Subcutaneous preadipocyte (primary cell): ENCODE results near the gene TOMM40L. TPM values are rescaled to one million over a fixed set of nuclear protein-coding genes. Genes with fewer than 3 reads are reported as not detected.

Experiments used
- total RNA-seq: library from RNA; depleted of rRNA; stranded (reverse); fragments of >200 nt; gene quantifications from 2 replicates; pipeline ENCODE4 v1.2.3, GENCODE V29; 2012

Gene TOMM40L
- 8.5 and 10.4 TPM in 2 replicates for total RNA-seq

GRCh38 chr1:161225534-161226319 lies at the start of gene TOMM40L:
TOMM40L (plus strand) TSS chr1:161226060; CDS start chr1:161226490, 430 bp downstream.

DNA sequence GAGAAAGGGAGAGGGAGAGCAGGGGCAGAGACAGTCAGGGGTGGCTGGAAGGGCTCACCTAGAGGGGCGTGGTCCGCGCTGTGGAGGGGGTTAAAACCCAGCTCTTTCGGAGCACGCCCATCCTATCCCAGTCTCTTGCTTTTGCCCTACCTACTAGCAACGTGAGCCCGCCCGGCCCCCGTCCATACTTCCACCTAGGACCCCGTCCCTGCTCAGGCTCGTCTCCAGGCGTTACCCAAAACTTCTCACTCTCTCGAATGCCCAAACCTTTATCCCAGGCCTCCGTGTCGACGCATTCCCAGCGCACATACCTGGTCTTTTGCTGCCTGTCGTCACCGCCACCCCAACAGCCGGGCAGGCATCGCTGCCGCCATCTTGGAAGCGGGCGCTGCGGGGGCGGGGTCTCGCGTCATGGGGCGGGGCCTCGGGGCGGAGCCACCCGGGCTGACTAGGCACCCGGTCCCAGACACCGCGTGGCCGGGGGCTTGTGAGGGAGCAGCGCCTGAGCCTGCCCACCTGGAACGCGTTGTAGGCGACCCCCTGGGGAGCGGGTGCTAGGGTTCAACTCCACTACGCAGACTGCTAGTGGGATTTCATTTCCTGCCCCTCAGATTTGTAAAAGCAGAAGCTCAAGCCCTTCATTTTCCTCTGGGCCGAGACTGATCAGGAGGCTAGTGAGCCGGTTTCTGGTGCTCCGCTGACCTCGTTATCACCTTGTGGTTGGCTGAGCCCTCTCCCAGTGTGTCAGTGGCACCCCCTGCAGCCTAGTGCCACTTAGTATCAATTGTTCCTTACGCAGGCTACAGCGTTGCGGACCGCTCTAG lies 48.5 kb upstream of the TOMM40L start, which contains the start of gene B4GALT3:
Gene B4GALT3 (minus strand): TSS at position 396 of the 824 bp plus-strand sequence. CDS start 1,447 bp downstream, outside the sequence.

DNA sequence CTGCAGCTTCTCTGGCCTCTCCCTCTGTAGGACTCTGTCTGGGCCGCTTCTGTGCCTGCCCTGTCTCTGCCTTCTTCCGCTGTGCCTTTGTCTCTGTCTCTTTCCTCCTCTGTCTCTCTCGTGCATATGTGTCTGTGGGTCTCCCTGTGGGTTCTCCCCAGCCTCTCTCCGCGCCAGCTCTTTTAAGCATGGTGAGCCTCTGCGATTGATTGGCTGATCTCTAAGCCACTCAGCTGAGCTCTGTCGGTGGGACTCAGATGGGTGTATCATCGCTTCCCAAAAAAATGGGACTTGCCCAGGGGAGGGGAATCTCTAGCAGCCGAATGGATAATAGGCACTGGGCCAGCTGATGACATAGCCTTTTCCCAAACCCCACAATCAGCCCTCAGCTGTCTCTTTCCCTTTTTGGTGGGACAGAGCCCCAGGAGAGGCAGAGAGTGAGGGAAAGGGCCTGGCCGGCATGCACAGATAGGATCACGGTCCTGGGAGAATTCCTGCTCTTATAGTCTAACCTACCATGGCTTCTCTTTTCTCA lies 26.9 kb upstream of the TOMM40L start, which contains the start of gene ADAMTS4:
Gene ADAMTS4 (minus strand): TSS at position 158 of the 535 bp plus-strand sequence. CDS start 427 bp downstream, outside the sequence.

DNA sequence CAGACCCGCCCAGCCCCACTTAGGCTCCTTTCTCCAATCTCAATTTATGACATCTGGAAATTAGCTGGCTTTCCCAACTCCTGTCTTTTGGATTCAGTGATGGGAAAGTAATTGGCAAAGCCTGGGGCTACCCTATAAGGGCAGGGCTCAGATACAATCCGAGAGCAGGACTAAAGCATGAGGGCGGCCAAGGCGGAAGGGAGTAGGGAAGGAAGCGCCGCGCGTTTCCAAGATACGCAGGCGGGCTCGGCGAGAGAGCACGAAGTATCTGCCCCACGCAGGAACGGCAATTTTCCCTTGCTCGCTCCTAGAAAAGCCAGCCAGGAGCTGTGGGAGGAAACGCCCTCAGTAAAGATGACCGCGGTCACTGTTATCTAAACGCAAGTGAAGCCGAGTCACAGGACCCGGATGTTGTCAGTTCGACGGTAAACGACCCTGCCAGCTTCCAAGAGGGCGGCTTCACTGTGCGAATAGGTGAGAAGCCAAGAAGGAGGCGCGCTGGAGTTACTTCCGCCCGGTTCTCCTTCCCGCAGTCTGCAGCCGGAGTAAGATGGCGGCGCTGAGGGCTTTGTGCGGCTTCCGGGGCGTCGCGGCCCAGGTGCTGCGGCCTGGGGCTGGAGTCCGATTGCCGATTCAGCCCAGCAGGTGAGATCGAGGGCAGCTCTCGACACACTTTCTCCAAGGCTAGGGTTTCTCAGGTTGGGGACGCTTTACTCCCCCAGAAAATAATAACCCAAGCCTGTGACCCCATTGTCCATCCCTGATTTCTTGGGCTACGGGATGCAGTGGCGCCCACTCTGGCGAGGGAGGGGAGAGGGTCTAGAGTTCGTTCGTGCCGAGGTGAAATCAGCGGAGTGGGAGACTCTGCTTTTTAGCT lies 23.8 kb upstream of the TOMM40L start, which contains the start of gene NDUFS2:
Gene NDUFS2 (plus strand): TSS at position 532 of the 877 bp plus-strand sequence. CDS start 19 bp downstream, at position 551.

DNA sequence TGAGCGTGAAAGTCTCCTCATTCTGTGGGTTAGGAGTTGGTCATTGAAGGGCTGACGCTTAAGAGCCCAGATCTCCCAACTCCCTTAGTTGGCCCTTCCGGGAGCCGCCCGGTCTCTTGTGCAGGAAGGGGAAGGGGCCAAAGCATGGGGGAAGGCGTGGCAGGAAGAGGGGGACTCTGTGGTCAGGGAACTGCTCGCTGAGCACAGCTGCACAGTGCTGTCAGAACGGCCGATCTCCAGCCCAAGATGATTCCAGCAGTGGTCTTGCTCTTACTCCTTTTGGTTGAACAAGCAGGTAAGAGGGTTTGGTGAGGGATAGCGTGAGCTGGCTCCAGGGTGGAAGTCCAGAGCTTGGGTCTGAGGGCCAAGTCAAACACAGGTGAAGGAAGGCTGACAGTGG lies 10.8 kb upstream of the TOMM40L start, which contains the start of gene FCER1G:
Gene FCER1G (plus strand): TSS at position 220 of the 400 bp plus-strand sequence. CDS start 27 bp downstream, at position 247.

GRCh38 chr1:161238039-161238473 lies 12.2 kb downstream of the TOMM40L start, which contains the start of gene NR1I3:
NR1I3 (minus strand) TSS chr1:161238203; CDS start chr1:161236565, 1,638 bp downstream.

DNA sequence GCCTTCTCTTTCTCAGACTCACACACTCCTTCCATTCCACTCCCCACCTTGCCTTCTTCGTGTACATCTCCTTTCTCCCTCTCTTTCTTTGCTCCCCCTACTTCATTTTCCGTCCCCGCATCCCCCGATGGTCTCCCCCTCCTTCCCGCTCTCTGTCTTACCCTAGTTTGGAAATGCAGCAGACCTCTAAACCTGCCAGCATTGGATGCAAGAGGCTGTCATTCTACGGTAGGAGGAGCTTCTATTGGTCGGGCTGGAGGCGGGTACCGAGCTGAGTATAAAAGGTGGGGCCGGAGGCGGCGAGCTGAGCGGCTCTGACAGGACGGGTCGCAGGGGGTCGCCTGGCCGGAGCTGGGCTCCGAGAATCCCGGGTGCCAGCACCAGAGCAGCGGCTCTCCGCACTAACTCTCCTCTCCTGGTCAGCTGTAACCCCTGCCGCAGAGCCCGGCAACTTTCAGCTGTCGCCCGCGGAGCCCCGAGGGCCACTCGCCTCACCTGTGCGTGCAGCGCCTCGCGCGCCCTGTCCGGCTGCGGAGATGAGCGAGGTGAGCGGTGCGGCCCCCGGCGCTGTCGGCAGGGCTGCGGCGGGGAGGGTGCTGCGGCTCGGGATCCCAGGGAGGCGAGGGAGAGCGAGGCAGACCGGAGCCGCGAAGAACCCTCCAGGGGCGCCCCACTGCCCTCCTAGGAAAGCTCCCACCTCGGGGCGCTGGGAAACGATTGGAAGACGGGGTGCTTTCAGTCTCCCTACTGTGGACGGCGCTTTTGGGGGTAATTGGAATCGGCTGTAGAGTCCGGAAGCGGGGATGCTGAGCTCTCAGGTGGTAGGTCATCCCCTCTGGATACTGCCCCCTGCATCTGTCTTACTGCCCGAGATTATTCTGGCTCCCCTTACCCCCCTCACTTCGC lies 32.8 kb downstream of the TOMM40L start, which contains the start of gene PCP4L1:
Gene PCP4L1 (plus strand): TSS at position 307 of the 906 bp plus-strand sequence. CDS start 230 bp downstream, at position 537.

Other genes starting within 250 kb of the TOMM40L start
- gene F11R, start 204.9 kb upstream of the TOMM40L start, total RNA-seq = under 0.01 and 0.20 TPM in 2 replicates
- 0.39 and 0.73 TPM in 2 replicates for gene TSTD1, start 187.1 kb upstream of the TOMM40L start, total RNA-seq
- 43.7 and 44.0 TPM in 2 replicates for gene USF1, start 180.1 kb upstream of the TOMM40L start, total RNA-seq
- not detected in 2 replicates for gene ARHGAP30, start 156.2 kb upstream of the TOMM40L start, total RNA-seq
- gene NECTIN4, start 136.5 kb upstream of the TOMM40L start, total RNA-seq = 0.20 TPM in 1 of 2 replicates, not detected in the other
- gene KLHDC9, start 127.7 kb upstream of the TOMM40L start, total RNA-seq = 0.20 and 0.73 TPM in 2 replicates
- 16.0 and 25.4 TPM in 2 replicates for gene PFDN2, start 108.0 kb upstream of the TOMM40L start, total RNA-seq
- gene NIT1, start 108.0 kb upstream of the TOMM40L start, total RNA-seq = 17.3 and 19.5 TPM in 2 replicates
- 23.3 and 27.2 TPM in 2 replicates for gene DEDD, start 93.4 kb upstream of the TOMM40L start, total RNA-seq
- 42.8 and 63.6 TPM in 2 replicates for gene UFC1, start 72.1 kb upstream of the TOMM40L start, total RNA-seq
- 8.1 and 8.6 TPM in 2 replicates for gene USP21, start 66.6 kb upstream of the TOMM40L start, total RNA-seq
- gene PPOX, start 59.6 kb upstream of the TOMM40L start, total RNA-seq = 8.8 and 10.8 TPM in 2 replicates
- gene B4GALT3, start 48.6 kb upstream of the TOMM40L start, total RNA-seq = 12.1 and 20.3 TPM in 2 replicates
- gene ADAMTS4, start 27.0 kb upstream of the TOMM40L start, total RNA-seq = 1.8 and 2.9 TPM in 2 replicates
- 98.5 and 108 TPM in 2 replicates for gene NDUFS2, start 23.7 kb upstream of the TOMM40L start, total RNA-seq
- gene FCER1G, start 10.8 kb upstream of the TOMM40L start, total RNA-seq = 0.59 TPM in 1 of 2 replicates, not detected in the other
- gene APOA2, start 2.4 kb upstream of the TOMM40L start, total RNA-seq = not detected in 2 replicates
- gene NR1I3, start 12.1 kb downstream of the TOMM40L start, total RNA-seq = not detected in 2 replicates
- not detected in 2 replicates for gene PCP4L1, start 32.7 kb downstream of the TOMM40L start, total RNA-seq
- 1.8 and 2.9 TPM in 2 replicates for gene MPZ, start 83.9 kb downstream of the TOMM40L start, total RNA-seq
- gene SDHC, start 88.3 kb downstream of the TOMM40L start, total RNA-seq = 23.7 and 27.2 TPM in 2 replicates
- not detected in 2 replicates for gene CFAP126, start 141.8 kb downstream of the TOMM40L start, total RNA-seq